GM10266 (cell line): ENCODE data around the gene CBX3.
"Not testable (repeated sequence)": the region's sequence is repeated elsewhere in the genome, so short reads cannot be mapped to it uniquely, and the experiment has no call there.

ENCODE experiments used
- DNase-seq: peaks from one replicate; pipeline ENCODE4 v3.0.0; 2012; ENCODE audit errors: extremely low spot score
- TF ChIP-seq, protein P1 (sequence below): IDR thresholded peaks from 2 replicates; pipeline ENCODE4 v1.5.1; 2012; ENCODE audit warnings: mild to moderate bottlenecking, low read depth; ENCODE audit not compliant: control insufficient read depth, insufficient read depth; ENCODE audit errors: missing control alignments

The CBX3 gene

DNA sequence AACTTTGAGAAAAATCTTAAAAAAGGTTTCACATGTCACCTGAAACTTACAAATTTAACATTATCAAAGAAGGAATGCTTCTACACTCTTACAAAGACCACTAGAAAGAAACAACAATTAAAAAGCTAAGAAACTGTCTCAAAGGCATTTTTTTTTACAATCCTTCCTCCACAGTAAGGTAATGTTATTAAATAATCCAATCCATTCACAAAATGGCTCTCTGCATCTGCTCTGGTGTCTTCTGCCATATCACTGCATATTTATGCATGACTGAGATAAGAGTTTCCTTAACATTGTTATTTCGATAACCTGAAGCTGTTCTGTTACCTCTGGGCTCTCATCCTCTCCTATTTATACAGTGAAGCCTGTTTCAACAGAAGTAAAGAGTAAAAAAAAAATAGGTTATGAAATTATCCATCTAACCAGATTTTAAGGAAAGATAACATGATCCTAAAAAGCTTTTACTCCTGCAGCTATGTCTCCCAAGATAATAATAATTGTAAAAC, 9.5 kb upstream of the CBX3 start:
- DNase-seq = no peak
- TF ChIP-seq, protein P1, sequence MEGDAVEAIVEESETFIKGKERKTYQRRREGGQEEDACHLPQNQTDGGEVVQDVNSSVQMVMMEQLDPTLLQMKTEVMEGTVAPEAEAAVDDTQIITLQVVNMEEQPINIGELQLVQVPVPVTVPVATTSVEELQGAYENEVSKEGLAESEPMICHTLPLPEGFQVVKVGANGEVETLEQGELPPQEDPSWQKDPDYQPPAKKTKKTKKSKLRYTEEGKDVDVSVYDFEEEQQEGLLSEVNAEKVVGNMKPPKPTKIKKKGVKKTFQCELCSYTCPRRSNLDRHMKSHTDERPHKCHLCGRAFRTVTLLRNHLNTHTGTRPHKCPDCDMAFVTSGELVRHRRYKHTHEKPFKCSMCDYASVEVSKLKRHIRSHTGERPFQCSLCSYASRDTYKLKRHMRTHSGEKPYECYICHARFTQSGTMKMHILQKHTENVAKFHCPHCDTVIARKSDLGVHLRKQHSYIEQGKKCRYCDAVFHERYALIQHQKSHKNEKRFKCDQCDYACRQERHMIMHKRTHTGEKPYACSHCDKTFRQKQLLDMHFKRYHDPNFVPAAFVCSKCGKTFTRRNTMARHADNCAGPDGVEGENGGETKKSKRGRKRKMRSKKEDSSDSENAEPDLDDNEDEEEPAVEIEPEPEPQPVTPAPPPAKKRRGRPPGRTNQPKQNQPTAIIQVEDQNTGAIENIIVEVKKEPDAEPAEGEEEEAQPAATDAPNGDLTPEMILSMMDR = no peak

DNA sequence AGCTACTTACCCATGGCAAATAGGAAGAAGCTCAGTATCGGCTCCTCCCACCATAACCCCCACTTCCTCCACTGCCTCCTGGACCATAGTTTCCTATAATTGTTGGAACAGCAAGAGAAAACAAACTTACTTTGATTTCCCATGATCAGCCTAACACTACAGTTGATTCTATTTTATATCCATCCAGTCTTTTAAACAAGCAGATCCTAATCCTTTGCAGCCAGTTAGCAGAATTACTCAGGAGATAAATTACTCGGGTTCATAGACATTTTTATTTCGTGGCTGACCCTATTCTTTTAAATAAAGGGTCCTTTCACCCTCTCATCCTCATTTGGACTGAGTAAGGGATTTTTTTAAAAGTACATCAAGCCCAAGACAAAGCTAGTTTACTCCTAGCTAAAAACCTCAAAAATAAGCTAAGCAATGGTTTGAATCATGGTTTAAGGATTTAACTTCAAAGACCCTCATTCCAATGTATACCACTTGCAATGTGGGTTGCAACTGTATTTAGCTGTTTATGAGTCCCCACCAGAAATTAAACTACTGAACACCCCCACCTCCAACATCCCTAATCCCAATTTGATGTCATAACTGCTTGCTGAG, 9.0 kb upstream of the CBX3 start:
- TF ChIP-seq, protein P1 = no peak

DNA sequence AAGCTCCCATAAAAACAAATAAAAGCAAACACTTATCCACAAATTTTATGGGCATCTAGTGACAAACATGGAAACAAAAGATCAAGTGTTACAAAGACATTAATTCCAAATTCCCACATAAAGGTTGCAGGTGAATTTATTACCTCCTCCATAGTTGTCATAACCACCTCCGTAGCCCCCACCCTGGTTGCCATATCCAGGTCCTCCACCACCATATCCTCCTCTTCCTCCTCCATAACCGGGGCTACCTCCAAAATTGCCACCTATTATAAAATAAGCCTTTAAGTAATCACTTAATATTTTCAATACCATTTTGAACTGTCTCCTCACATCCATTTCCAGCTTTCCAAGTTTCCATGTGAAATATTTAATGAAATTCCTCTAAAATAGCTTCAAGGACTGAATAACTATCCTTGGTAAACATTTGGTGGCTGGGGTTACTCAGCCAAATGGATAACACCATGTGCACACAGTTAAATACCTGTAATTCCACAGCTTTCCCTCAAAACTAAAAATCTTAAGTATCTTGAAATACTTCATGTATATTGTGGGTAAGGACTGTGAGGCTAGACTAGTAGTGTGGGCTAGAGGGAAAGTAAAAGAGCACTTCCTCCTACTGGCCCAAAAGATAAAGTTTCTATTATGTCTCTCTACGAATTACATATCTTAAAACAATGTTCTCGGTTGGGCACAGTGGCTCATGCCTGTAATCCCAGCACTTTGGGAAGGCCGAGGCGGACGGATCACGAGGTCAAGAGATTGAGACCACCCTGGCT, 7.9 kb upstream of the CBX3 start:
- DNase-seq = no peak
- TF ChIP-seq, protein P1 = no peak

More for the DNA sequence above, 9.0 kb upstream of the CBX3 start:
- no peak for DNase-seq

DNA sequence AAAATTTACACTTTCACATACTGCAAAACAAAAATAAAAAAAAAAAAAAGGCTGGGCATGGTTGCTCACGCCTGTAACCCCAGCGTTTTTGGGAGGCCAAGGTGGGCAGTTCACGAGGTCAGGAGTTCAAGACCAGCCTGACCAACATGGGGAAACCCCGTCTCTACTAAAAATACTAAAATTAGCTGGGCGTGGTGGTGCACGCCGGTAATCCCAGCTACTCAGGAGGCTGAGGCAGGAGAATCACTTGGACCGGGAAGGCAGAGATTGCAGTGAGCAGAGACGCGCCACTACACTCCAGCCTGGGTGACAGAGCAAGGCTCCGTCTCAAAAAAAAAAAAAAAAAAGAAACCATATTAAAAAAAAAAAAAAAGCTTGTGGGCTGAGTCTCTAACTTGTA, 6.8 kb upstream of the CBX3 start:
- DNase-seq = not testable (repeated sequence)

DNA sequence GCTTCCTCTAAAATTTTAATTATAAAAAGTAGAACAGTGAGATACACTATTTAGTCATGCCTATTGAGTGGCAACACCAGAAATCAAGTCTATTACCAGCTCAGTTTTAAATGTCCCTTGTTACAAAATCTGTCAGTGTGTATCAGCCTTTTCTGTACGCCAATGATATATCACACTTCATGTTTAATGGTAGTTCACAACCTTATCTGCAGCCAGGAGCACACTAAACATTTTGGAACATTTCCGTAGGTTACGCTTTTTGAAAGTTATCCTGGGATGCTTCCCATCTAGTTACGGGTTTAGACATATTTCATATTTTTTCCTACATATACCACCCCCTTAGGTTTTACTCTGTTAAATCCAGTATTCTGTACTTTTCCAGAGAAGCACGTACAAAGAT, 6.4 kb upstream of the CBX3 start:
- TF ChIP-seq, protein P1 = no peak
- no peak for DNase-seq

DNA sequence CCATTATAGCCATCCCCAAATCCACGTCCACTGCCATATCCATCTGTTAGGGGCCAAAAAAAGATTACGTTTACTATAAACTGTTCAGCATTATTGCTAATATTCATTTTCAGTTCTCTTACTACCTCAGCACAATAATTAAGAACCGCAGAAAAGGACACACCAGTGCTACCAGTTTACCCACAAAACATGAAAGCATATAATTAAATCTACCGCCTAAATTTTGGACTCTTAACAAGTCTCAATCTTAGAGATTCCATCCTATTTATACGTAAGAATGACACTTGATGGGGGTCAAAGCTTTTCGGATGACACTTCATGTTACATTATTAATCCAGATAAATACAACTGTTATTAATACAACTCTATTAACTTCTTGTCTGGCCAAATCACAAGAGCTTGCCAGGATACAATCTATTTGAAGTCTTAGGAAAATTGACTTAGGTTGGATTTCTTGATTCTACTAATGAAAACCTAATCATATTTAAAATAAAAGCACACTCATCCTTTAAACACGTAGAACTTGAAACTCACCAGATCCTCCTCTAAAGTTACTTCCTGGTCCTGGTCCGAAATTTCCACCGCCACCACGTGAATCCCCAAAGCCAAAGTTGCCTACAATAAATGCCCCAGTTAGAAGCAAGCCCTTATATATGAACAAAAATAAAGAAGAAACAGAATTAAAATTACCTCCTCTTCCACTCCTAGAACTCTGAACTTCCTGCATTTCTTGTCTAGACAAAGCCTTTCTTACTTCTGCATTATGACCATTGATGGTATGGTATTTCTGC, 5.5 kb upstream of the CBX3 start:
- TF ChIP-seq, protein P1 = no peak
- no peak for DNase-seq

DNA sequence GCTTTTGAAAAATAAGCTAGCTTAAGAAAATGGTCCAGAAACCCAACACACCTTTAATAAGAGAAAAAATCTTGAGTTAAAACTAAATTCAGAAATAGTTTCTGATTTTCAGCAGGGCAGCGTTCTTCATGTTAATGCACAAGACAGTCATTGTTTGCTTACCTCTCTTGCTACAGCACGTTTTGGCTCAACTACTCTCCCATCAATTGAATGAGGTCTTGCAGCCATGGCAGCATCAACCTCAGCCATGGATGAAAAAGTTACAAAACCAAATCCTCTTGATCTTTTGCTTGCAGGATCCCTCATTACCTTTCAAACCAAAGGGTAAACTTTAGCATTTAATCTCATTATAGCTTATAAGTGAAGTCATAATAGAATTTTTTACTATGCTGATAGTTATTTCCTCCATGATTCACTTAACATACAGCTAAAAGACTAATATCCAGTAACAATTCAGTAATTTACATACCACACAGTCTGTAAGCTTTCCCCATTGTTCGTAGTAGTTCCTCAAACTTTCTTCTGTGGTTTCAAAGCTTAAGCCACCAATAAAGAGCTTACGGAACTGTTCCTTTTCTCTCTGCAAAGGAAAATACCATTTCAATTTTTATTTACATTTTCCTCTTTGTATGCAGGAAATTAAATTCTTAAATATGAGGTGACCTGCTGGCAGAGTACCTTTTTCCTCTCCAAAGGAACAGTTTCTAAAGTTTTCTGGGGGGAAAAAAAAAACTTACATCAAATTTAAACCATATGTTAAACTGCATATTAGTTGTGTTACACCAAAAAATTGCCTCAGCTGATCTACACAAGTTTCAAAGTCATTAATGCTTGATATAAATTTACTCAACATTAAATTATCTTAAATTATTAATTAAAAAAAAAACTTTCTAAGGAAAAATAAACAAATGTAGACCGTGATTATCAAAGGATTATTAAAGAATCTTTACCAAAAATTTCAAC, 4.1 kb upstream of the CBX3 start:
- DNase-seq = no peak
- TF ChIP-seq, protein P1 = no peak
